NT2/D1 (cell line): Measurements from ENCODE around the gene LZTFL1.

ENCODE experiments used
- DNase-seq: peaks from one replicate; pipeline ENCODE4 v3.0.0-alpha.2; 2011; ENCODE audit warnings: low read depth, low spot score
- H3K27me3 ChIP-seq: 2 replicates; pipeline ENCODE4 v1.6.0; 2011; ENCODE audit warnings: mild to moderate bottlenecking; ENCODE audit not compliant: insufficient read length, insufficient read depth
- H3K36me3 ChIP-seq: 2 replicates; pipeline ENCODE4 v1.6.1; 2011; ENCODE audit warnings: mild to moderate bottlenecking, low read length, mixed read lengths; ENCODE audit not compliant: insufficient read depth, insufficient read length
- H3K4me1 ChIP-seq: 2 replicates; pipeline ENCODE4 v1.5.1; 2011; ENCODE audit not compliant: insufficient read depth, insufficient read length
- H3K4me3 ChIP-seq: 2 replicates; pipeline ENCODE4 v1.5.1; 2011; ENCODE audit warnings: low read depth; ENCODE audit not compliant: insufficient read length
- H3K9ac ChIP-seq: 2 replicates; pipeline ENCODE4 v1.6.0; 2011; ENCODE audit warnings: low read depth; ENCODE audit not compliant: insufficient read length
- H3K9me3 ChIP-seq: 2 replicates; pipeline ENCODE4 v1.5.1; 2011; ENCODE audit warnings: mild to moderate bottlenecking, low read length; ENCODE audit not compliant: insufficient read depth
- SUZ12 ChIP-seq: IDR thresholded peaks from 2 replicates; pipeline ENCODE4 v1.6.1; 2011; ENCODE audit not compliant: insufficient read length, insufficient read depth; ENCODE audit errors: extremely low read depth
- YY1 ChIP-seq: IDR thresholded peaks from 2 replicates; pipeline ENCODE4 v1.6.1; 2011; ENCODE audit not compliant: insufficient read length, insufficient read depth
- ZNF274 ChIP-seq: IDR thresholded peaks from 2 replicates; pipeline ENCODE4 v1.6.1; 2011; ENCODE audit warnings: mild to moderate bottlenecking, low read depth, low read length

LZTFL1 gene

DNA sequence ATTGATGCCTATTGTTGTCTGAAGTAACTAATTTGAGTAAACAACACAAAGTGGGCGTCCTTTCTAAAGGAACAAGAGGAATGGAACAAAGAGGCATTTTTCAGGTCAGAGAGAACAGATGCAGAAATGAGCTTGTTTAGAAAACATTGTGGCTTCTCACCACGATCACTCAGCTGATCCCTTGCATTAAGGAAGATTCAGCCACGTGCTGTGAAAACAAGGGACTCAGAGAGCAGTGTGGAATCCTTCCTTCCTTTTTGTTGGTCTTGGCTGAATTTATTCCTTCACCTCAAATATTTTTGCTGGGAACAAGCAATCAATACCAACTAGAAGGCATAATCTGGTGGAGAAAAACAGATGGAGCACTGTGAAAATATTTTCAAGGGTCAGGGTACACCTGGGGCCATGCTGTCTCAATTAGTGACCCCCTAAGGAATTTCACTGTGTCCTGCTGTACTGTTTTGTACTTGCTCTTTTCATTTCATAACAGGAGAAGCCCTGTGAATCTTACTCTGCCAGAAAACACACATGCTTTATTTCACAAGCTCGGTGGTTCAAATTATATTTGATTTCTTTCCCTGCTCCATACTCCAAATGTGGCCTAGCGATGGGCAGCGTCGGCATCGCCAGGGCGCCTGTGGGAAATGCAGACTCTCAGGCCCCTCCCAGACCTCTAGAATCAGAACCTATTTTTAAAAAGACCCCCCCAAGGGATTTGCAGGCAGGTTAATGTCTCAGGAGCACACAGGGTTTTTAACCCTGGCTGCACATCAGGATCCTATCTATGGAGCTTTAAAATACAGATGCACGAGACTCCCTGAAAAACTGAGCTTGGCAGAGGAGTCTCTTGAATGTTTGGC lies 34.0 kb downstream of the LZTFL1 start:
- Histone ChIP-seq H3K9me3 (0 out of 2 replicates have a peak, but pooled peaks cover 7% of the 10 kb centered on the region), H3K4me3 (no peak overlapping the region), H3K9ac (no peak overlapping the region), H3K36me3 (no peaks in the 10 kb centered on the region), H3K4me1 (no peaks in the 10 kb centered on the region), H3K27me3 (no peaks in the 10 kb centered on the region)
- TF ChIP-seq SUZ12 = no peak
- TF ChIP-seq ZNF274 = no peak
- no peak for TF ChIP-seq YY1
- DNase-seq = no peak

- DNase-seq = no peak
- H3K9ac ChIP-seq = no peak overlapping the region
- no peaks in the 10 kb centered on the region for H3K4me1 ChIP-seq
- TF ChIP-seq SUZ12 = no peak
- TF ChIP-seq YY1 = no peak
- TF ChIP-seq ZNF274 = no peak
- no peaks in the 10 kb centered on the region for H3K36me3 ChIP-seq
- H3K27me3 ChIP-seq = no peaks in the 10 kb centered on the region
- 0 out of 2 replicates have a peak, but pooled peaks cover 7% of the 10 kb centered on the region for H3K9me3 ChIP-seq
- H3K4me3 ChIP-seq = no peak overlapping the region
Measured at GRCh38 chr3:45807133-45807532, 34.8 kb downstream of the LZTFL1 start.

DNA sequence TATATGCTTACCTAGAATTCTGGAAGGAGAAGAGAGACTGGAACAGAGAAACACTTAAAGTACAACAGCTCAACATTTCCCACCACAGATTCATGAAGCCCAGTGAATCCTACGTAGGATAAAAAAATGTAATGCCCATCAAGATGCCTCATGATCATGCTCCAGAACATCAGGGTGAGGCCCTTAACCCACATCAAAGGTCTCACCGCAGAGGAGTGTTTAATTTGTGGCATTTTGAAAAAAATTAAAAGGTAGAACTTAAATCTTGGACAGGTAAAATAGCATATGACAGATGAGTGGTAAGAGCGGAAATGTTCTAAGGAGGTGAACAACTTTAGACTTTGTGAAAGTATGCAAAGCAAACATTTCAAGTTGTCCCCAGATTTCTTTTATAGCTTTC lies 35.8 kb downstream of the LZTFL1 start:
- Histone ChIP-seq H3K27me3 (no peaks in the 10 kb centered on the region), H3K36me3 (no peaks in the 10 kb centered on the region)
- TF ChIP-seq ZNF274 (no peak), YY1 (no peak), SUZ12 (no peak)

GRCh38 chr3:45803252-45803935 lies 38.5 kb downstream of the LZTFL1 start:
- no peaks in the 10 kb centered on the region for H3K36me3 ChIP-seq
- H3K9ac ChIP-seq = no peak overlapping the region
- 0 out of 2 replicates have a peak, but pooled peaks cover 7% of the 10 kb centered on the region for H3K9me3 ChIP-seq
- H3K27me3 ChIP-seq = no peaks in the 10 kb centered on the region
- TF ChIP-seq YY1 = no peak
- no peak overlapping the region for H3K4me3 ChIP-seq
- H3K4me1 ChIP-seq = no peaks in the 10 kb centered on the region
- no peak for DNase-seq

More for the DNA sequence above, 35.8 kb downstream of the LZTFL1 start:
- DNase-seq = no peak
- Histone ChIP-seq H3K4me1 (no peaks in the 10 kb centered on the region), H3K9me3 (0 out of 2 replicates have a peak, but pooled peaks cover 7% of the 10 kb centered on the region), H3K9ac (no peak overlapping the region), H3K4me3 (no peak overlapping the region)

DNA sequence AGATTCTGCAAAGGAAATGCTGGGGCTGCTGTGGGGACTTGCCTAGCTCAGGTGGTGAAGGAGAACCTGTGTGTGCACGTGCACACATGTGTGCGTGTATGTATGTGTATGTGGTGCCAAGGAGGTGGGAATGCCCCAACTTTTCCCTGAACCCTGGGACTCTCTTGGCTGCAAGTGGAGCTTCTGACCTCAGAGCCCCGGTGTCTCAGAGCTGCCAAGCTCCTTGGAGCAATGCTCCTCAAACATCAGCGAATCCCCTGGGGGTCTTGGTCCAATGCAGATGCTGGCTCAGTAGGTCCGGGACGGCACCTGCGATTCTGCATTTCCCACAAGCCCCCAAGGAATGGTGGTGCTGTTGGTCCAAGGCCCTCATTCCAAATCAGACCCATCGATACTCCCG lies 39.8 kb downstream of the LZTFL1 start:
- no peaks in the 10 kb centered on the region for H3K36me3 ChIP-seq
- H3K27me3 ChIP-seq = peaks cover 12% of the 10 kb centered on the region
- DNase-seq = no peak
- H3K9me3 ChIP-seq = 0 out of 2 replicates have a peak, but pooled peaks cover 7% of the 10 kb centered on the region
- H3K4me1 ChIP-seq = no peaks in the 10 kb centered on the region
- no peak overlapping the region for H3K9ac ChIP-seq
- no peak overlapping the region for H3K4me3 ChIP-seq
- TF ChIP-seq SUZ12 (no peak), ZNF274 (no peak), YY1 (no peak)

GRCh38 chr3:45800611-45801010 lies 41.3 kb downstream of the LZTFL1 start:
- H3K9ac ChIP-seq = no peak overlapping the region
- H3K27me3 ChIP-seq = peaks cover 27% of the 10 kb centered on the region
- peaks cover 2% of the 10 kb centered on the region for H3K4me1 ChIP-seq
- H3K4me3 ChIP-seq = no peak overlapping the region
- no peak for DNase-seq
- no peaks in the 10 kb centered on the region for H3K36me3 ChIP-seq
- 0 out of 2 replicates have a peak, but pooled peaks cover 7% of the 10 kb centered on the region for H3K9me3 ChIP-seq
- TF ChIP-seq ZNF274 (no peak), YY1 (no peak), SUZ12 (no peak)

DNA sequence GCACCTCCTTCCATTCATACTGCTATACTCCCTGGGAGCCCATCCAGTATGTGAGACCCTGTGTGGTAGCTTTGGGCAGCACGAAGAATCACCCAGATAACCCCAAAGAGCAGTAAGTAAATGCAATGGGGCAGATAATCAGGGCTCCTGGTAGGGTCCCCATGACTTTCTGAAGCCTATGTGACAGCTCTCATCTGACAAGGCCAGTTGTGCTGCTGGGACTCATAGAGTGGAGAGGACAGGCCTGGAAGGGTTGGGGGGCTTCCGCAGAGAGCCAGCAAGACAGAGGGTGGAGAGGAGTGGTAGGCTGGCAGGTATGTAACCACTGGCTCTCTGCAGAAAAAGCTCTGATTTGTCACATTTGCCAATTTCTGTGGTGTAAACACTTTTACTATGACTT lies 42.3 kb downstream of the LZTFL1 start:
- DNase-seq = no peak
- H3K9ac ChIP-seq = no peak overlapping the region
- TF ChIP-seq YY1 (no peak), SUZ12 (no peak)
- H3K27me3 ChIP-seq = peaks cover 37% of the 10 kb centered on the region
- H3K9me3 ChIP-seq = no peaks in the 10 kb centered on the region
- H3K4me1 ChIP-seq = peaks cover 2% of the 10 kb centered on the region
- H3K36me3 ChIP-seq = no peaks in the 10 kb centered on the region
- H3K4me3 ChIP-seq = no peak overlapping the region
